Endothelial cell of umbilical vein (primary cell): ENCODE measurements around the gene PROZ. TPM values are rescaled to one million over a fixed set of nuclear protein-coding genes. Genes with fewer than 3 reads are reported as not detected.

ENCODE experiments used
- BruUV-seq: library from RNA; stranded (reverse); fragments of 400-500 nt; replicated peaks from 2 replicates; lab custom pipeline; 2021; lab: Mats Ljungman, UMichigan
- CTCF ChIA-PET: fragments of 300-600, 350-600 bp; sonication (Branson Sonifier 250); formaldehyde crosslinking; loops from one replicate; lab custom pipeline; 2021; ENCODE audit warnings: antibody characterized with exemption, inconsistent platforms; lab: Charles Lee
- POLR2A ChIA-PET: fragments of 300-600, 350-600 bp; sonication (Branson Sonifier 250); formaldehyde crosslinking; loops from one replicate; lab custom pipeline; 2021; ENCODE audit warnings: antibody characterized with exemption, inconsistent platforms; lab: Charles Lee
- DNase-seq: peaks from one replicate; pipeline ENCODE4 v3.0.0-alpha.2; 2011; ENCODE audit warnings: low read depth, low spot score
- FAIRE-seq: peaks from 2 replicates; lab custom pipeline; 2011; peaks lifted over from hg19 to GRCh38; lab: Jason Lieb, UNC
- H2AFZ ChIP-seq: 2 replicates; pipeline ENCODE4 v1.6.0; 2012; ENCODE audit warnings: low read depth, low read length, control low read depth, inconsistent platforms
- H3K27ac ChIP-seq: 2 replicates; pipeline ENCODE4 v1.5.1; 2011; ENCODE audit warnings: low read depth, mild to moderate bottlenecking, control low read depth, low read length, moderate library complexity; ENCODE audit not compliant: insufficient read depth
- H3K27me3 ChIP-seq, 2 experiments: 2 replicates each; pipeline versions ENCODE4 v1.6.0 to v1.6.1; 2011; ENCODE audit warnings: low read length in 2 of 2, mixed read lengths in 1 of 2; ENCODE audit not compliant: control insufficient read depth in 2 of 2, insufficient read depth in 2 of 2
- H3K36me3 ChIP-seq, 2 experiments: 2 replicates in 1 of 2; 3 replicates in 1 of 2; pipeline ENCODE4 v1.5.1; 2011; ENCODE audit warnings: low read length in 2 of 2, mild to moderate bottlenecking in 1 of 2, moderate library complexity in 1 of 2; ENCODE audit not compliant: control insufficient read depth in 2 of 2, insufficient read depth in 2 of 2; ENCODE audit errors: extremely low read depth in 1 of 2
- H3K4me1 ChIP-seq: 3 replicates; pipeline ENCODE4 v1.5.1; 2011; ENCODE audit warnings: mild to moderate bottlenecking, low read length; ENCODE audit not compliant: control insufficient read depth, insufficient read depth; ENCODE audit errors: extremely low read depth
- H3K4me2 ChIP-seq: 2 replicates; pipeline ENCODE4 v1.6.1; 2011; ENCODE audit warnings: low read length, control low read depth, mixed read lengths; ENCODE audit not compliant: insufficient read depth
- H3K4me3 ChIP-seq, 3 experiments: fragments of 200-600 bp in 1 of 3; sonication (generic), shearing (Covaris generic) in 1 of 3; replicated peaks in 1 of 3; 2 replicates each; pipeline ENCODE4 v1.5.1; 2011 to 2016; ENCODE audit warnings: control low read depth in 3 of 3, low read length in 3 of 3, mild to moderate bottlenecking in 2 of 3, inconsistent platforms in 1 of 3, low read depth in 1 of 3, moderate library complexity in 1 of 3; ENCODE audit not compliant: insufficient read depth in 1 of 3
- H3K79me2 ChIP-seq: 2 replicates; pipeline ENCODE4 v1.6.0; 2012; ENCODE audit warnings: low read length, inconsistent platforms; ENCODE audit not compliant: control insufficient read depth, insufficient read depth
- H3K9ac ChIP-seq: replicated peaks from 2 replicates; pipeline ENCODE3; 2011; ENCODE audit warnings: low read length, control low read depth; ENCODE audit not compliant: insufficient read depth; ENCODE audit errors: extremely low read depth
- H3K9me1 ChIP-seq: replicated peaks from 3 replicates; pipeline ENCODE4 v1.6.0; 2011; ENCODE audit warnings: mild to moderate bottlenecking, low read length; ENCODE audit not compliant: control insufficient read depth, insufficient read depth; ENCODE audit errors: extremely low read depth
- H3K9me3 ChIP-seq: replicated peaks from 2 replicates; pipeline ENCODE4 v1.5.1; 2012; ENCODE audit warnings: low read length, inconsistent platforms; ENCODE audit not compliant: control insufficient read depth, insufficient read depth
- H4K20me1 ChIP-seq: replicated peaks from 2 replicates; pipeline ENCODE3; 2011; ENCODE audit warnings: mild to moderate bottlenecking, low read length; ENCODE audit not compliant: control insufficient read depth, insufficient read depth; ENCODE audit errors: extremely low read depth
- CTCF ChIP-seq, 2 donors: IDR thresholded peaks; 1 replicate in 1 of 2; 2 replicates in 1 of 2; pipeline ENCODE4 v1.5.1; 2011; ENCODE audit warnings: low read length in 2 of 2, mild to moderate bottlenecking in 2 of 2, moderate library complexity in 2 of 2, control low read depth in 1 of 2, inconsistent platforms in 1 of 2, low read depth in 1 of 2; ENCODE audit not compliant: insufficient read depth in 1 of 2; ENCODE audit errors: extremely low read depth in 1 of 2
- EZH2 ChIP-seq: IDR thresholded peaks from 2 replicates; pipeline ENCODE4 v1.6.1; 2012; ENCODE audit warnings: borderline replicate concordance, low read depth, mild to moderate bottlenecking, moderate library complexity, low read length, inconsistent platforms; ENCODE audit not compliant: severe bottlenecking
- FOS ChIP-seq: IDR thresholded peaks from 2 replicates; pipeline ENCODE4 v1.6.1; 2011; ENCODE audit warnings: mild to moderate bottlenecking, low read length, moderate library complexity, borderline replicate concordance; ENCODE audit not compliant: insufficient read depth
- GATA2 ChIP-seq: IDR thresholded peaks from 2 replicates; pipeline ENCODE4 v1.7.0; 2011; ENCODE audit warnings: low read depth, mild to moderate bottlenecking, moderate library complexity, mixed read lengths, low read length; ENCODE audit not compliant: insufficient read length, insufficient read depth
- JUN ChIP-seq: IDR thresholded peaks from 2 replicates; pipeline ENCODE4 v1.6.1; 2011; ENCODE audit warnings: borderline replicate concordance, low read depth; ENCODE audit not compliant: insufficient read length, insufficient read depth
- MAX ChIP-seq: IDR thresholded peaks from 2 replicates; pipeline ENCODE4 v1.6.1; 2011; ENCODE audit not compliant: insufficient read depth, insufficient read length
- MYC ChIP-seq: IDR thresholded peaks from one replicate; pipeline ENCODE4 v1.6.1; 2011; ENCODE audit warnings: mild to moderate bottlenecking, low read depth, low read length
- POLR2A ChIP-seq: IDR thresholded peaks from 2 replicates; pipeline ENCODE4 v1.6.1; 2012; ENCODE audit warnings: low read depth, mild to moderate bottlenecking, control low read depth, low read length
- POLR2AphosphoS5 ChIP-seq: IDR thresholded peaks from 2 replicates; pipeline ENCODE4 v1.6.1; 2012; ENCODE audit warnings: low read depth, mild to moderate bottlenecking, control low read depth, low read length, moderate library complexity; ENCODE audit not compliant: insufficient read depth
- dilution Hi-C: fragments of 300-500 bp; cut with MboI; formaldehyde crosslinking; loops from one replicate; pipeline ENCODE4 v1.15.0; 2019; ENCODE audit warnings: low sequenced_read_pairs; ENCODE audit not compliant: extremely low pct_ligation_motif_present
- intact Hi-C: fragments of 100-400 bp; cut with micrococcal nuclease; formaldehyde crosslinking; loops from one replicate; pipeline ENCODE4 v1.10.0; 2022
- polyA plus RNA-seq, 4 experiments: library from polyadenylated mRNA; depleted of rRNA in 3 of 4; stranded (reverse) in 3 of 4; unstranded in 1 of 4; fragments of >200 nt; gene quantifications; 2 replicates each; pipeline versions ENCODE4 v1.2.1 to v1.2.3, GENCODE V29; 2011 to 2012; ENCODE audit warnings: missing spikeins in 1 of 4
- total RNA-seq: library from RNA; stranded (reverse); gene quantifications from 2 replicates; pipeline ENCODE4 v1.2.3, GENCODE V29; 2021

PROZ gene
- total and polyA plus RNA-seq, 2 donors (not counting 3 experiments of a cell fraction or from before 2014, with no cell fraction given) = not detected

- FAIRE-seq (no peak), DNase-seq (no peak)
- no peak overlapping the region for H3K27ac ChIP-seq
- H3K9me3 ChIP-seq = no peaks in the 10 kb centered on the region
- no peak overlapping the region for H3K4me2 ChIP-seq
- POLR2A ChIA-PET = interaction anchor here (1.2 kb wide), 1 partner anchor 17 kb away, joined by 3 read pairs; the partner anchor contains the start of gene CUL4A
- BruUV-seq = no TSS peak
- no peaks in the 10 kb centered on the region for H3K27me3 ChIP-seq
- H3K4me1 ChIP-seq = peaks cover 15% of the 10 kb centered on the region
- no peak overlapping the region for H3K4me3 ChIP-seq
- dilution Hi-C loops (no loop called here), intact Hi-C loops (no loop called here)
- no peaks in the 10 kb centered on the region for H3K79me2 ChIP-seq
- H3K36me3 ChIP-seq = peaks cover 24 to 26% of the 10 kb centered on the region in 2 experiments
- no peaks in the 10 kb centered on the region for H4K20me1 ChIP-seq
- CTCF ChIA-PET = no interaction called here
- no peak overlapping the region for H2AFZ ChIP-seq
- TF ChIP-seq JUN (no peak), MAX (no peak), CTCF (IDR thresholded peaks at IDR 0.05; ENCODE audit: extremely low read depth in 1 of 2, insufficient read depth in 1 of 2, low read depth in 1 of 2, low read length in 2 of 2) (no peak), MYC (no peak), GATA2 (no peak), POLR2AphosphoS5 (no peak), POLR2A (no peak), FOS (no peak), EZH2 (no peak)
- H3K9me1 ChIP-seq = no peaks in the 10 kb centered on the region
- H3K9ac ChIP-seq = no peak overlapping the region
These were observed 33.8 kb downstream of the PROZ start for GRCh38 chr13:113192279-113192678.
